Osteocyte (in vitro differentiated cells): Measurements from ENCODE around the gene GAK. TPM values are rescaled to one million over a fixed set of nuclear protein-coding genes. Genes with fewer than 3 reads are reported as not detected.

Source experiments
- DNase-seq: peaks from one replicate; pipeline ENCODE4 v3.0.0; 2021; ENCODE audit warnings: mixed read lengths; ENCODE audit not compliant: unreplicated experiment; ENCODE audit errors: extremely low spot score
- H3K27ac Mint-ChIP-seq: one replicate; pipeline ENCODE4 v1.8.0; 2021; ENCODE audit warnings: mild to moderate bottlenecking, mixed read lengths; ENCODE audit not compliant: unreplicated experiment
- H3K27me3 Mint-ChIP-seq: one replicate; pipeline ENCODE4 v1.8.0; 2021; ENCODE audit warnings: mixed read lengths; ENCODE audit not compliant: unreplicated experiment
- H3K36me3 Mint-ChIP-seq: one replicate; pipeline ENCODE4 v1.8.0; 2021; ENCODE audit warnings: mixed read lengths; ENCODE audit not compliant: unreplicated experiment
- H3K4me1 Mint-ChIP-seq: one replicate; pipeline ENCODE4 v1.8.0; 2021; ENCODE audit warnings: mixed read lengths; ENCODE audit not compliant: unreplicated experiment
- H3K4me3 Mint-ChIP-seq: one replicate; pipeline ENCODE4 v1.8.0; 2021; ENCODE audit warnings: mild to moderate bottlenecking, moderate library complexity, mixed read lengths; ENCODE audit not compliant: unreplicated experiment
- H3K9me3 Mint-ChIP-seq: one replicate; pipeline ENCODE4 v1.8.0; 2021; ENCODE audit warnings: mixed read lengths; ENCODE audit not compliant: unreplicated experiment
- CTCF ChIP-seq: fragments of 200-600 bp; sonication (generic); IDR thresholded peaks from 2 replicates; pipeline ENCODE4 v1.5.0; 2021; ENCODE audit warnings: antibody characterized with exemption, mild to moderate bottlenecking, moderate library complexity
- total RNA-seq: library from RNA; stranded (reverse); gene quantifications from 2 replicates; pipeline ENCODE4 v1.2.1, GENCODE V29; 2021

The GAK gene
- total RNA-seq, 1 donor from 2014 or later: 93.8 TPM

DNA sequence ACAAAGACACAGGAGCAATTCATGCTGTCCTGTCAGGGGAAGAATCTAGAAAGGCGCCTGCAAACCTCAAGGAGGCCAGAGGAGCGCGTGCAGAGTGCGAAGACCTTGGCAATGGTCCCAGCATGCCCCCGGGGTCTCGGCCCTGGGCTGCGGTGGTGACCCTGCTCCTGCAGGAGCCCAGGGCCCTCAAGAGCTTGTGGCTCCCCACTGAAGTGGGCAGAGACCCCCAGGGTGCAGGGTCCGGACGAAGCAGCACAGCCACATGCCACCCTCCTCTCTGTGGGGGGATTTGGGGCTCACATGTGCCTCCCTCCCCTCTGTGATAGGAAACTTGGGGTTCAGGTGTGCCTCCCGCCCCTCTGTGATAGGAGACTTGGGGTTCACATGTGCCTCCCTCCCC, 39.3 kb downstream of the GAK start:
- no peaks in the 10 kb centered on the region for H3K4me1 Mint-ChIP-seq
- H3K27me3 Mint-ChIP-seq: no peaks in the 10 kb centered on the region
- no peak overlapping the region for H3K27ac Mint-ChIP-seq
- H3K36me3 Mint-ChIP-seq: peaks cover 11% of the 10 kb centered on the region
- no peak overlapping the region for H3K4me3 Mint-ChIP-seq
- no peak for DNase-seq
- no peak for TF ChIP-seq CTCF
- no peaks in the 10 kb centered on the region for H3K9me3 Mint-ChIP-seq

- peak; percentile 19 for TF ChIP-seq CTCF
- Mint-ChIP-seq H3K9me3 (no peaks in the 10 kb centered on the region), H3K36me3 (peaks cover 10% of the 10 kb centered on the region), H3K27me3 (no peaks in the 10 kb centered on the region), H3K4me3 (no peak overlapping the region), H3K4me1 (no peaks in the 10 kb centered on the region), H3K27ac (no peak overlapping the region)
- DNase-seq: no peak
Observed at GRCh38 chr4:891747-892146, 40.4 kb downstream of the GAK start.

GRCh38 chr4:890036-890695, 42.0 kb downstream of the GAK start:
- no peak for TF ChIP-seq CTCF
- Mint-ChIP-seq H3K4me3 (no peak overlapping the region), H3K27me3 (no peaks in the 10 kb centered on the region), H3K36me3 (peaks cover 11% of the 10 kb centered on the region), H3K4me1 (no peaks in the 10 kb centered on the region), H3K27ac (no peak overlapping the region), H3K9me3 (no peaks in the 10 kb centered on the region)
- no peak for DNase-seq

DNA sequence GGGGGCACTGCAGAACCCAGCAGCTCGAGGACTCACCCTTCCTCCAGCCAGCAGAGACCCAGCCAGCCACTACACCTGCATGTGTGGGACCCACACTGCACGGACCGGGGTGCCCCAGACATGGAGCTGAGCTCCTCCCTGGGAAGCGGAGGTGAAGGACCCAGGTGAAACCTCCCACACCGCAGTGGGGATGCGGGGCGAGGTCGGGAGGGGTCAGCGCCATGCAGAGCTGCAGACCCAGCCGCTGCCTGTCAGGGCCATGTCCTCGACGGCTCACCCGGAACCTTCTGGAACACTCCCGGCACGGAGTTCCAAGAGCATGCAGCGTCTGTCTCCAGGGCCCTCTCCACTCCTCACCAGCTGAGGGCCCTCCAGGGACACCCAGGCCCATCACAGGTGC, 42.6 kb downstream of the GAK start:
- H3K36me3 Mint-ChIP-seq: peaks cover 11% of the 10 kb centered on the region
- H3K9me3 Mint-ChIP-seq: no peaks in the 10 kb centered on the region
- H3K4me1 Mint-ChIP-seq: no peaks in the 10 kb centered on the region
- no peak overlapping the region for H3K4me3 Mint-ChIP-seq
- no peak for TF ChIP-seq CTCF
- DNase-seq: no peak
- no peak overlapping the region for H3K27ac Mint-ChIP-seq
- no peaks in the 10 kb centered on the region for H3K27me3 Mint-ChIP-seq

GRCh38 chr4:888029-888428, 44.1 kb downstream of the GAK start:
- Mint-ChIP-seq H3K4me1 (no peaks in the 10 kb centered on the region), H3K36me3 (peaks cover 14% of the 10 kb centered on the region), H3K9me3 (no peaks in the 10 kb centered on the region), H3K27ac (no peak overlapping the region), H3K27me3 (no peaks in the 10 kb centered on the region), H3K4me3 (no peak overlapping the region)
- no peak for TF ChIP-seq CTCF
- no peak for DNase-seq
